Measurements from ENCODE around the gene RASL11A. TPM values are rescaled to one million over a fixed set of nuclear protein-coding genes. Genes with fewer than 3 reads are reported as not detected.
"Not testable (repeated sequence)": the region's sequence is repeated elsewhere in the genome, so short reads cannot be mapped to it uniquely, and the experiment has no call there.

The RASL11A gene
- total RNA-seq, 1 experiment from 2014 or later, result 3.8 TPM

GRCh38 chr13:27295660-27296059 lies 25.0 kb downstream of the RASL11A start:
- Histone ChIP-seq H3K27ac (no peak overlapping the region), H3K36me3 (ENCODE audit: low read depth) (no peaks in the 10 kb centered on the region), H3K9me2 (ENCODE audit: insufficient read depth) (no peaks in the 10 kb centered on the region), H3K4me3 (no peak overlapping the region), H2AFZ (no peak overlapping the region), H3K79me2 (ENCODE audit: low read depth) (no peaks in the 10 kb centered on the region), H3K4me1 (replicated peaks; ENCODE audit: insufficient read depth) (no peaks in the 10 kb centered on the region), H3K4me2 (no peak overlapping the region), H4K20me1 (ENCODE audit: insufficient read depth) (no peaks in the 10 kb centered on the region), H3K9me3 (ENCODE audit: insufficient read depth, low read depth) (no peaks in the 10 kb centered on the region), H3F3A (ENCODE audit: insufficient read depth, low read depth) (no peaks in the 10 kb centered on the region), H3K27me3 (ENCODE audit: insufficient read depth, low read depth) (peaks cover 61% of the 10 kb centered on the region)
- DNase-seq, result no peak
- CTCF ChIA-PET, result no interaction called here
- intact Hi-C loops (cut with micrococcal nuclease; ENCODE audit: unreplicated experiment), result no loop called here
- BruUV-seq (replicated peaks), result no TSS peak
- TF ChIP-seq CTCF (conservative IDR thresholded peaks at IDR 0.05) (no peak), EZH2 (IDR thresholded peaks at IDR 0.05; ENCODE audit: low read depth) (no peak)
- POLR2A ChIA-PET (ENCODE audit: unreplicated experiment), result no interaction called here

- no peaks in the 10 kb centered on the region for H4K20me1 ChIP-seq (ENCODE audit: insufficient read depth)
- H3K4me1 ChIP-seq (replicated peaks; ENCODE audit: insufficient read depth), result no peaks in the 10 kb centered on the region
- no peak overlapping the region for H2AFZ ChIP-seq
- no peaks in the 10 kb centered on the region for H3K36me3 ChIP-seq (ENCODE audit: low read depth)
- no peaks in the 10 kb centered on the region for H3K9me2 ChIP-seq (ENCODE audit: insufficient read depth)
- no peaks in the 10 kb centered on the region for H3K9me3 ChIP-seq (ENCODE audit: insufficient read depth, low read depth)
- intact Hi-C loops (cut with micrococcal nuclease; ENCODE audit: unreplicated experiment), result no loop called here
- peaks cover 61% of the 10 kb centered on the region for H3K27me3 ChIP-seq (ENCODE audit: insufficient read depth, low read depth)
- H3K4me3 ChIP-seq, result no peak overlapping the region
- no peak for TF ChIP-seq CTCF (conservative IDR thresholded peaks at IDR 0.05)
- TF ChIP-seq EZH2 (IDR thresholded peaks at IDR 0.05; ENCODE audit: low read depth), result no peak
- no TSS peak for BruUV-seq (replicated peaks)
- no peaks in the 10 kb centered on the region for H3F3A ChIP-seq (ENCODE audit: insufficient read depth, low read depth)
- DNase-seq, result no peak
- no peak overlapping the region for H3K4me2 ChIP-seq
- no peak overlapping the region for H3K27ac ChIP-seq
- H3K79me2 ChIP-seq (ENCODE audit: low read depth), result no peaks in the 10 kb centered on the region
- ChIA-PET POLR2A (ENCODE audit: unreplicated experiment) (no interaction called here), CTCF (no interaction called here)
These were observed 25.9 kb downstream of the RASL11A start for GRCh38 chr13:27296496-27296895.

- TF ChIP-seq EZH2 (IDR thresholded peaks at IDR 0.05; ENCODE audit: low read depth), result no peak
- TF ChIP-seq CTCF (conservative IDR thresholded peaks at IDR 0.05), result no peak
- Histone ChIP-seq H3K27me3 (ENCODE audit: insufficient read depth, low read depth) (peaks cover 49% of the 10 kb centered on the region), H3K4me3 (no peak overlapping the region), H3K79me2 (ENCODE audit: low read depth) (no peaks in the 10 kb centered on the region), H4K20me1 (ENCODE audit: insufficient read depth) (no peaks in the 10 kb centered on the region), H3K9me3 (ENCODE audit: insufficient read depth, low read depth) (no peaks in the 10 kb centered on the region), H2AFZ (no peak overlapping the region), H3K27ac (no peak overlapping the region), H3F3A (ENCODE audit: insufficient read depth, low read depth) (no peaks in the 10 kb centered on the region), H3K9me2 (ENCODE audit: insufficient read depth) (no peaks in the 10 kb centered on the region; the same call in 1 of the 2 replicates), H3K4me1 (replicated peaks; ENCODE audit: insufficient read depth) (no peaks in the 10 kb centered on the region), H3K4me2 (no peak overlapping the region), H3K36me3 (ENCODE audit: low read depth) (no peaks in the 10 kb centered on the region)
- no peak for DNase-seq
- ChIA-PET POLR2A (ENCODE audit: unreplicated experiment) (no interaction called here), CTCF (no interaction called here)
- intact Hi-C loops (cut with micrococcal nuclease; ENCODE audit: unreplicated experiment), result no loop called here
- no TSS peak for BruUV-seq (replicated peaks)
These were observed 28.2 kb downstream of the RASL11A start for GRCh38 chr13:27298849-27299248.

- not testable (repeated sequence) for BruUV-seq (replicated peaks)
These were observed 29.8 kb downstream of the RASL11A start for GRCh38 chr13:27300406-27300805.

More at GRCh38 chr13:27300406-27300805, 29.8 kb downstream of the RASL11A start:
- H3K4me3 ChIP-seq; H3K27ac ChIP-seq; H3K9me3 ChIP-seq (ENCODE audit: insufficient read depth, low read depth); H3K36me3 ChIP-seq (ENCODE audit: low read depth); H3K4me1 ChIP-seq (replicated peaks; ENCODE audit: insufficient read depth); POLR2A ChIA-PET (ENCODE audit: unreplicated experiment); DNase-seq; H4K20me1 ChIP-seq (ENCODE audit: insufficient read depth); H3K79me2 ChIP-seq (ENCODE audit: low read depth); CTCF ChIA-PET; H3K9me2 ChIP-seq (ENCODE audit: insufficient read depth); intact Hi-C loops (cut with micrococcal nuclease; ENCODE audit: unreplicated experiment); H2AFZ ChIP-seq; H3K4me2 ChIP-seq; H3F3A ChIP-seq (ENCODE audit: insufficient read depth, low read depth): not testable (repeated sequence)
- H3K27me3 ChIP-seq (ENCODE audit: insufficient read depth, low read depth), result peaks cover 33% of the 10 kb centered on the region

Measured in PC-9 (cell line).